Measurements from ENCODE around the gene DNAJC1.

DNAJC1 gene

DNA sequence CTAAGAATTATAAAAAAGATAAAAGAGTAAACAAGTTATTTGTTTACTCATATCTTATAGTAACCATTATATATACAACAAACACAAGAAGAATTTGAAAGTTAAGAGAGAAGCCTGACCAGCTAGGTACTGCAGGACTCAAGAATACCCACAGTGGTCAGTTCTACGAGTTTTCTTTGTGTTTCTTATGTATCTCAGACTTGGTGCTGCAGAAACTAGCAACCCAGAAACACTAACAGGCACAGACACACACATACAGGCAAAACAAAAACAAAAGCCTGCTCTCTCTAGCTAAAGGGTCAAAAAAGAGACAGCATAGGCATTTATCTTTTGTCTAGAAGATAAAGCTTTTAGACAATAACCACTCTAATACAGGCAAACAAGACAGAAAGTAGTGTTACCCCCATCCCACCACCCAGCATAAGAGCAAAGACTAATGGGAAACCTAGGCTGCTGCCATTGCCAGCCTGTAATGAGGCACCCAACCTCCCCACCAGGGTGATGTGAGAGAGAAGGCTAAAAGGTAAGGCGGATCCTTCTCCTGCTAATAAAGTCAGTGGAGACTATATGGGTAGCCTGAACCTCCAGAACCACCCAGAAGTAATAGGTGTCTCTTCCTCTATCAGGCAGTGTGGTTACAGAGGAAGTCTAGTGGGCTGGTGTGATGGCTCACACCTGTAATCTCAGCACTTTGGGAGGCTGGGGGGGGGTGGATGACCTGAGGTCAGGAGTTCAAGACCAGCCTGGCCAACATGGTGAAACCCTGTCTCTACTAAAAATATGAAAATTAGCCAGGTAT, 113.9 kb downstream of the DNAJC1 start:
- Histone ChIP-seq H2AFZ (ENCODE audit: low read depth, low read length) (no peak overlapping the region), H3K27ac (ENCODE audit: low read length) (no peak overlapping the region), H3K27me3 (ENCODE audit: insufficient read depth, low read length, poor library complexity) (no peaks in the 10 kb centered on the region), H3K4me3 (ENCODE audit: low read depth in 1 of 2, low read length in 2 of 2) (no peak overlapping the region), H4K20me1 (ENCODE audit: insufficient read depth, low read length) (no peaks in the 10 kb centered on the region), H3K9ac (ENCODE audit: low read depth, low read length) (no peak overlapping the region), H3K4me2 (ENCODE audit: insufficient read depth, low read length) (peak overlapping the region; percentile 41; the same call in 1 of the 2 replicates), H3K4me1 (ENCODE audit: insufficient read depth, low read length) (peaks cover 20% of the 10 kb centered on the region), H3K79me2 (ENCODE audit: insufficient read depth, low read length) (no peaks in the 10 kb centered on the region), H3K9me3 (ENCODE audit: insufficient read depth, low read length, severe bottlenecking) (peaks cover 2% of the 10 kb centered on the region), H3K36me3 (ENCODE audit: insufficient read depth, low read length) (no peaks in the 10 kb centered on the region)
- DNase-seq, result no peak
- TF ChIP-seq EZH2 (IDR thresholded peaks at IDR 0.05; ENCODE audit: borderline replicate concordance, low read depth, low read length, severe bottlenecking) (no peak), CTCF (IDR thresholded peaks at IDR 0.05; ENCODE audit: borderline replicate concordance, extremely low read depth, low read length, poor library complexity, severe bottlenecking) (no peak)
- ATAC-seq (ENCODE audit: insufficient read depth, low read depth), result no peak

DNA sequence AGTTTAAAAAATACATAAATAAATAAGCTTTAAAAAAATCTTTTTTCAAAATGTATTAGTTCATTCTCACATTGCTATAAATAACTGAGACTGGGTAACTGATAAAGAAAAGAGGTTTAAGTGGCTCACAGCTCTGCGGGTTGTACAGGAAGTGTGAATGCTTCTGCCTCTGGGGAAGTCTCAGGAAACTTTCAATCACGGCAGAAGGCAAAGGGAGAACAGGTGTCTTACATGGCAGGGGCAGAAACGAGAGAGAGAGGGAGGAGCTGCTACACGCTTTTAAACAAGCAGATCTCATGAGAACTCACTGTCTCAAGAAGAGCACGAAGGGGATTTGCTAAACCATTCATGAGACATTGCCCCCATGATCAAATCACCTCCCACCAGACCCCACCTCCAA, 114.6 kb downstream of the DNAJC1 start:
- Histone ChIP-seq H3K9me3 (ENCODE audit: insufficient read depth, low read length, severe bottlenecking) (peaks cover 2% of the 10 kb centered on the region), H3K27me3 (ENCODE audit: insufficient read depth, low read length, poor library complexity) (no peaks in the 10 kb centered on the region), H2AFZ (ENCODE audit: low read depth, low read length) (no peak overlapping the region), H3K9ac (ENCODE audit: low read depth, low read length) (no peak overlapping the region), H4K20me1 (ENCODE audit: insufficient read depth, low read length) (no peaks in the 10 kb centered on the region), H3K36me3 (ENCODE audit: insufficient read depth, low read length) (no peaks in the 10 kb centered on the region), H3K4me2 (ENCODE audit: insufficient read depth, low read length) (peak overlapping the region; percentile 41; the same call in 1 of the 2 replicates), H3K27ac (ENCODE audit: low read length) (no peak overlapping the region), H3K4me1 (ENCODE audit: insufficient read depth, low read length) (peaks cover 20% of the 10 kb centered on the region), H3K4me3 (ENCODE audit: low read depth in 1 of 2, low read length in 2 of 2) (no peak overlapping the region), H3K79me2 (ENCODE audit: insufficient read depth, low read length) (no peaks in the 10 kb centered on the region)
- ATAC-seq (ENCODE audit: insufficient read depth, low read depth), result peak; percentile 100
- DNase-seq, result peak; percentile 68
- TF ChIP-seq EZH2 (IDR thresholded peaks at IDR 0.05; ENCODE audit: borderline replicate concordance, low read depth, low read length, severe bottlenecking), result no peak
- TF ChIP-seq CTCF (IDR thresholded peaks at IDR 0.05; ENCODE audit: borderline replicate concordance, extremely low read depth, low read length, poor library complexity, severe bottlenecking), result no peak

GRCh38 chr10:21885940-21886339, 117.6 kb downstream of the DNAJC1 start:
- Histone ChIP-seq H4K20me1 (ENCODE audit: insufficient read depth, low read length) (no peaks in the 10 kb centered on the region), H3K4me1 (ENCODE audit: insufficient read depth, low read length) (peaks cover 20% of the 10 kb centered on the region), H3K4me3 (ENCODE audit: low read depth in 1 of 2, low read length in 2 of 2) (no peak overlapping the region), H3K79me2 (ENCODE audit: insufficient read depth, low read length) (no peaks in the 10 kb centered on the region), H3K4me2 (ENCODE audit: insufficient read depth, low read length) (no peak overlapping the region), H3K27ac (ENCODE audit: low read length) (no peak overlapping the region), H3K36me3 (ENCODE audit: insufficient read depth, low read length) (no peaks in the 10 kb centered on the region), H3K9ac (ENCODE audit: low read depth, low read length) (no peak overlapping the region), H3K27me3 (ENCODE audit: insufficient read depth, low read length, poor library complexity) (no peaks in the 10 kb centered on the region), H2AFZ (ENCODE audit: low read depth, low read length) (no peak overlapping the region), H3K9me3 (ENCODE audit: insufficient read depth, low read length, severe bottlenecking) (no peaks in the 10 kb centered on the region)
- no peak for TF ChIP-seq CTCF (IDR thresholded peaks at IDR 0.05; ENCODE audit: borderline replicate concordance, extremely low read depth, low read length, poor library complexity, severe bottlenecking)
- no peak for TF ChIP-seq EZH2 (IDR thresholded peaks at IDR 0.05; ENCODE audit: borderline replicate concordance, low read depth, low read length, severe bottlenecking)
- DNase-seq (no peak), ATAC-seq (ENCODE audit: insufficient read depth, low read depth) (no peak)
